K562 (cell line): Measurements from ENCODE around the gene XPR1. TPM values are rescaled to one million over a fixed set of nuclear protein-coding genes. Genes with fewer than 3 reads are reported as not detected.
A peak's percentile ranks its signal among the peaks of the same experiment; 100 is the strongest.

ENCODE experiments used
- ASH1L ChIP-seq: fragments of 450-650 bp; IDR thresholded peaks from 2 replicates; pipeline ENCODE4 v1.6.1; 2018; ENCODE audit warnings: borderline replicate concordance, mild to moderate bottlenecking, low read depth; ENCODE audit not compliant: partially characterized antibody
- CBFA2T2 ChIP-seq: fragments of 450-650 bp; conservative IDR thresholded peaks from 2 replicates; pipeline ENCODE4 v1.6.1; 2017; ENCODE audit warnings: mild to moderate bottlenecking
- CREB3 ChIP-seq: fragments of 450-650 bp; conservative IDR thresholded peaks from 2 replicates; pipeline ENCODE4 v1.6.1; 2016; ENCODE audit warnings: missing genetic modification characterization, low read depth, mild to moderate bottlenecking, missing compliant biosample characterization, moderate library complexity
- EGR1 ChIP-seq: fragments of 450-650 bp; conservative IDR thresholded peaks from 2 replicates; pipeline ENCODE4 v1.6.1; 2017; ENCODE audit warnings: mild to moderate bottlenecking
- EP400 ChIP-seq: fragments of 450-650 bp; IDR thresholded peaks from 2 replicates; pipeline ENCODE4 v1.6.1; 2017; ENCODE audit warnings: antibody characterized with exemption, mild to moderate bottlenecking, moderate library complexity
- HSF4 ChIP-seq: fragments of 250-450 bp; sonication (Bioruptor Pico); IDR thresholded peaks from 2 replicates; pipeline ENCODE4 v2.1.2; 2022; ENCODE audit warnings: mild to moderate bottlenecking, moderate library complexity, borderline replicate concordance
- LARP7 ChIP-seq: fragments of 450-650 bp; IDR thresholded peaks from 2 replicates; pipeline ENCODE4 v1.6.1; 2016
- MCM2 ChIP-seq: fragments of 450-650 bp; IDR thresholded peaks from 2 replicates; pipeline ENCODE4 v1.6.1; 2017; ENCODE audit warnings: low read depth, mild to moderate bottlenecking
- NR2C2 ChIP-seq, 2 experiments: fragments of 200-800 bp in 1 of 2; sonication (Bioruptor generic) in 1 of 2; sonication (generic) in 1 of 2; formaldehyde crosslinking in 1 of 2; IDR thresholded peaks; 2 replicates each; pipeline versions ENCODE4 v1.6.1 to v1.8.0; 2016 to 2022; ENCODE audit warnings: mild to moderate bottlenecking in 1 of 2, missing compliant biosample characterization in 1 of 2, missing genetic modification characterization in 1 of 2, missing genetic modification reagents in 1 of 2
- NR4A1 ChIP-seq, 2 experiments: fragments of 250-450 bp in 1 of 2; fragments of 450-650 bp in 1 of 2; sonication (Bioruptor Pico) in 1 of 2; IDR thresholded peaks; 2 replicates each; pipeline versions ENCODE4 v1.4.0 to v1.6.1; 2016 to 2020; ENCODE audit warnings: mild to moderate bottlenecking in 2 of 2, missing compliant biosample characterization in 1 of 2, missing genetic modification characterization in 1 of 2, moderate library complexity in 1 of 2
- POU5F1 ChIP-seq: fragments of 150-350 bp; IDR thresholded peaks from 2 replicates; pipeline ENCODE4 v1.6.1; 2014; ENCODE audit warnings: borderline replicate concordance, low read length, low read depth, mild to moderate bottlenecking; ENCODE audit not compliant: partially characterized antibody
- PTBP1 ChIP-seq: fragments of 200-400 bp; formaldehyde crosslinking; IDR thresholded peaks from 2 replicates; pipeline ENCODE4 v1.6.1; 2017; ENCODE audit warnings: low read depth, low read length
- SUPT5H ChIP-seq: fragments of 450-650 bp; IDR thresholded peaks from 2 replicates; pipeline ENCODE4 v1.6.1; 2016
- ZFP1 ChIP-seq: fragments of 450-650 bp; formaldehyde crosslinking; IDR thresholded peaks from 2 replicates; pipeline ENCODE4 v1.4.0; 2020; ENCODE audit warnings: mild to moderate bottlenecking, mixed read lengths
- ZFP30 ChIP-seq: fragments of 250-450 bp; sonication (Bioruptor Pico); IDR thresholded peaks from 2 replicates; pipeline ENCODE4 v1.8.0; 2022; ENCODE audit warnings: moderate library complexity, mild to moderate bottlenecking, inconsistent platforms, borderline replicate concordance
- ZNF174 ChIP-seq: fragments of 250-450 bp; sonication (Bioruptor Pico); IDR thresholded peaks from 2 replicates; pipeline ENCODE4 v1.4.0; 2020; ENCODE audit warnings: mild to moderate bottlenecking
- ZNF253 ChIP-seq: fragments of 250-450 bp; sonication (Bioruptor Pico); conservative IDR thresholded peaks from 2 replicates; pipeline ENCODE4 v1.6.1; 2021; ENCODE audit warnings: mild to moderate bottlenecking
- ZNF277 ChIP-seq: fragments of 250-450 bp; sonication (Bioruptor Pico); IDR thresholded peaks from 2 replicates; pipeline ENCODE4 v1.8.0; 2022; ENCODE audit warnings: inconsistent platforms, mild to moderate bottlenecking, moderate library complexity, borderline replicate concordance
- ZNF316 ChIP-seq: fragments of 450-650 bp; IDR thresholded peaks from 2 replicates; pipeline ENCODE4 v1.6.1; 2016
- ZNF830 ChIP-seq: fragments of 250-450 bp; sonication (Bioruptor Pico); IDR thresholded peaks from 2 replicates; pipeline ENCODE4 v1.5.0; 2021; ENCODE audit warnings: mild to moderate bottlenecking
- polyA plus RNA-seq, 8 experiments: library from polyadenylated mRNA; depleted of rRNA in 4 of 8; stranded (reverse) in 5 of 8; unstranded in 3 of 8; fragments of >200 nt; fragmentation: Nextera tagmentation in 2 of 8; fragmentation: Illumina TruSeq in 1 of 8; extraction: Ambion mirVana in 2 of 8; extraction: Trizol in 1 of 8; gene quantifications; 2 replicates each; pipeline versions ENCODE4 v1.2.1 to v1.2.3, GENCODE V29; 2011 to 2014; ENCODE audit warnings: inconsistent platforms in 1 of 8, missing spikeins in 1 of 8
- total RNA-seq, 7 experiments: library from RNA; depleted of rRNA in 6 of 7; stranded (reverse); fragments of >200 nt in 6 of 7; fragmentation: Illumina TruSeq in 2 of 7; extraction: Trizol in 2 of 7; gene quantifications; 2 replicates each; pipeline versions ENCODE4 v1.2.1 to v1.2.3, GENCODE V29; 2011 to 2021; ENCODE audit warnings: low replicate concordance in 1 of 7
- TF ChIP-seq, protein P1 (sequence below): fragments of 250-450 bp; sonication (Bioruptor Pico); IDR thresholded peaks from 2 replicates; pipeline ENCODE4 v1.8.0; 2022; ENCODE audit warnings: moderate library complexity, mild to moderate bottlenecking, inconsistent platforms
- TF ChIP-seq, protein P2 (sequence below): sonication (generic); formaldehyde crosslinking; IDR thresholded peaks from 2 replicates; pipeline ENCODE4 v1.8.1; 2023; ENCODE audit warnings: mild to moderate bottlenecking, missing genetic modification reagents

Gene XPR1
- total and polyA plus RNA-seq, 9 of the 15 experiments (the other 6 are each of a cell fraction or from before 2014, with no cell fraction given) = 3.0 to 66.2 (median 38.6) TPM

DNA sequence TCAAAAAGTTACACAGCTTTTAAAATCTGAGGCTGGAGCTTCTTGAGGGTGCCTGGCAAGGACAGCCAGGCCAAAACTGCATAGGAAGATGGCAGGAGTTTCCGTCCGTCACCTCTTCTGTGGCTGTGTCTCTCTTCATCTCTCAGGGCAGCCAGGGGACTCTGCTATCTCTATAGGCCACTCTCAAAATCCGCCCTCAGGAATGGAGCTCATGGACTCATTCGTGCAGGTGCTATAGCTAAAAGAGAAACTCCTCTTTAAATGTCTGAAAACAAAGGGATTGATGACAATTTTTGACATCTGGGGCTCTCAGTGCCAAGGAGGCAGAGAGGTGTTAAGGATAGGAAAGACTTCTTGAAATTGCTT lies 45.8 kb upstream of the XPR1 start (continued):
- TF ChIP-seq, protein P1, sequence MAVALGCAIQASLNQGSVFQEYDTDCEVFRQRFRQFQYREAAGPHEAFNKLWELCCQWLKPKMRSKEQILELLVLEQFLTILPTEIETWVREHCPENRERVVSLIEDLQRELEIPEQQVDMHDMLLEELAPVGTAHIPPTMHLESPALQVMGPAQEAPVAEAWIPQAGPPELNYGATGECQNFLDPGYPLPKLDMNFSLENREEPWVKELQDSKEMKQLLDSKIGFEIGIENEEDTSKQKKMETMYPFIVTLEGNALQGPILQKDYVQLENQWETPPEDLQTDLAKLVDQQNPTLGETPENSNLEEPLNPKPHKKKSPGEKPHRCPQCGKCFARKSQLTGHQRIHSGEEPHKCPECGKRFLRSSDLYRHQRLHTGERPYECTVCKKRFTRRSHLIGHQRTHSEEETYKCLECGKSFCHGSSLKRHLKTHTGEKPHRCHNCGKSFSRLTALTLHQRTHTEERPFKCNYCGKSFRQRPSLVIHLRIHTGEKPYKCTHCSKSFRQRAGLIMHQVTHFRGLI (CRISPR knock-in tag) = no peak
- TF ChIP-seq SUPT5H (no peak), ZNF277 (CRISPR knock-in tag) (no peak), EGR1 (no peak), ZNF253 (CRISPR knock-in tag) (no peak), LARP7 (no peak), CREB3 (tag) (0 out of 2 replicates have a peak, but pooled peaks have one; percentile 42), ZFP1 (no peak), CBFA2T2 (peak; percentile 35; the same call in 1 of the 2 replicates), MCM2 (no peak), ZFP30 (no peak), HSF4 (CRISPR knock-in tag) (no peak), POU5F1 (no peak), NR4A1 (CRISPR knock-in tag; IDR thresholded peaks at IDR 0.05) (no peak), NR4A1 (tag; IDR thresholded peaks at IDR 0.05) (peak; percentile 73; the same call in 1 of the 2 replicates), ASH1L (no peak), ZNF174 (CRISPR knock-in tag) (no peak), ZNF830 (CRISPR knock-in tag) (no peak), ZNF316 (no peak), PTBP1 (no peak), EP400 (no peak), NR2C2 (CRISPR knock-in tag; IDR thresholded peaks at IDR 0.05) (no peak), NR2C2 (tag; IDR thresholded peaks at IDR 0.05) (peak; percentile 41; the same call in 1 of the 2 replicates)
- TF ChIP-seq, protein P2, sequence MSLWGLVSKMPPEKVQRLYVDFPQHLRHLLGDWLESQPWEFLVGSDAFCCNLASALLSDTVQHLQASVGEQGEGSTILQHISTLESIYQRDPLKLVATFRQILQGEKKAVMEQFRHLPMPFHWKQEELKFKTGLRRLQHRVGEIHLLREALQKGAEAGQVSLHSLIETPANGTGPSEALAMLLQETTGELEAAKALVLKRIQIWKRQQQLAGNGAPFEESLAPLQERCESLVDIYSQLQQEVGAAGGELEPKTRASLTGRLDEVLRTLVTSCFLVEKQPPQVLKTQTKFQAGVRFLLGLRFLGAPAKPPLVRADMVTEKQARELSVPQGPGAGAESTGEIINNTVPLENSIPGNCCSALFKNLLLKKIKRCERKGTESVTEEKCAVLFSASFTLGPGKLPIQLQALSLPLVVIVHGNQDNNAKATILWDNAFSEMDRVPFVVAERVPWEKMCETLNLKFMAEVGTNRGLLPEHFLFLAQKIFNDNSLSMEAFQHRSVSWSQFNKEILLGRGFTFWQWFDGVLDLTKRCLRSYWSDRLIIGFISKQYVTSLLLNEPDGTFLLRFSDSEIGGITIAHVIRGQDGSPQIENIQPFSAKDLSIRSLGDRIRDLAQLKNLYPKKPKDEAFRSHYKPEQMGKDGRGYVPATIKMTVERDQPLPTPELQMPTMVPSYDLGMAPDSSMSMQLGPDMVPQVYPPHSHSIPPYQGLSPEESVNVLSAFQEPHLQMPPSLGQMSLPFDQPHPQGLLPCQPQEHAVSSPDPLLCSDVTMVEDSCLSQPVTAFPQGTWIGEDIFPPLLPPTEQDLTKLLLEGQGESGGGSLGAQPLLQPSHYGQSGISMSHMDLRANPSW = no peak
